Measurements from ENCODE around the gene C2orf72. TPM values are rescaled to one million over a fixed set of nuclear protein-coding genes. Genes with fewer than 3 reads are reported as not detected.
"Not testable (repeated sequence)": the region's sequence is repeated elsewhere in the genome, so short reads cannot be mapped to it uniquely, and the experiment has no call there.

C2orf72 gene
- total RNA-seq, 2 donors from 2014 or later, result 0.14 TPM; not detected in 1

GRCh38 chr2:231018184-231018583 lies 19.1 kb upstream of the C2orf72 start:
- no peaks in the 10 kb centered on the region for H3K4me1 ChIP-seq (ENCODE audit: control insufficient read depth in 1 of 2, low read depth in 2 of 2)
- H3K27ac ChIP-seq, result no peak overlapping the region
- no peaks in the 10 kb centered on the region for H3K9me3 ChIP-seq
- ATAC-seq (ENCODE audit: insufficient number of reproducible peaks, low FRiP score, low read depth), result no peak
- DNase-seq (ENCODE audit: low spot score), result no peak
- H3K4me3 ChIP-seq, result no peak overlapping the region
- H3K27me3 ChIP-seq (replicated peaks; ENCODE audit: insufficient read depth), result no peaks in the 10 kb centered on the region
- H3K36me3 ChIP-seq, result no peaks in the 10 kb centered on the region
- TF ChIP-seq, protein P1, sequence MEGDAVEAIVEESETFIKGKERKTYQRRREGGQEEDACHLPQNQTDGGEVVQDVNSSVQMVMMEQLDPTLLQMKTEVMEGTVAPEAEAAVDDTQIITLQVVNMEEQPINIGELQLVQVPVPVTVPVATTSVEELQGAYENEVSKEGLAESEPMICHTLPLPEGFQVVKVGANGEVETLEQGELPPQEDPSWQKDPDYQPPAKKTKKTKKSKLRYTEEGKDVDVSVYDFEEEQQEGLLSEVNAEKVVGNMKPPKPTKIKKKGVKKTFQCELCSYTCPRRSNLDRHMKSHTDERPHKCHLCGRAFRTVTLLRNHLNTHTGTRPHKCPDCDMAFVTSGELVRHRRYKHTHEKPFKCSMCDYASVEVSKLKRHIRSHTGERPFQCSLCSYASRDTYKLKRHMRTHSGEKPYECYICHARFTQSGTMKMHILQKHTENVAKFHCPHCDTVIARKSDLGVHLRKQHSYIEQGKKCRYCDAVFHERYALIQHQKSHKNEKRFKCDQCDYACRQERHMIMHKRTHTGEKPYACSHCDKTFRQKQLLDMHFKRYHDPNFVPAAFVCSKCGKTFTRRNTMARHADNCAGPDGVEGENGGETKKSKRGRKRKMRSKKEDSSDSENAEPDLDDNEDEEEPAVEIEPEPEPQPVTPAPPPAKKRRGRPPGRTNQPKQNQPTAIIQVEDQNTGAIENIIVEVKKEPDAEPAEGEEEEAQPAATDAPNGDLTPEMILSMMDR (IDR thresholded peaks at IDR 0.05), result no peak

DNA sequence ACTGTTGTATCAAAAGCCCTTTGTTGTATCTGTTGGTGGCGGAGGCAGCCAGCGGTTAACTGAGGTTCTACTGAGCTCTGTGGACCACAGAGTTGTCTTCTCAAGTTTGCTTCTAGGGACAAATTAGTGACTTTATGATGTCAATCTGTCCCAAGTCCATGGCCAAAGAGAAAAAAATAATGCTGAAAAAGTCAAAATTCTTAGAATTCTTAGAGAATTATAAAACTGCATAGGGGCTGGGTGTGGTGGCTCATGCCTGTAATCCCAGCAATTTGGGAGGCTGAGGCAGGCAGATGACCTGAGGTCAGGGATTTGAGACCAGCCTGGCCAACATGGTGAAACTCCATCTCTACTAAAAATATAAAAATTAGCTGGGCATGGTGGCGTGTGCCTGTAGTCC lies 12.3 kb upstream of the C2orf72 start:
- not testable (repeated sequence) for H3K4me1 ChIP-seq (ENCODE audit: control insufficient read depth in 1 of 2, low read depth in 2 of 2); H3K27ac ChIP-seq; ATAC-seq (ENCODE audit: insufficient number of reproducible peaks, low FRiP score, low read depth); H3K27me3 ChIP-seq (replicated peaks; ENCODE audit: insufficient read depth); DNase-seq (ENCODE audit: low spot score); H3K4me3 ChIP-seq; H3K36me3 ChIP-seq; H3K9me3 ChIP-seq

DNA sequence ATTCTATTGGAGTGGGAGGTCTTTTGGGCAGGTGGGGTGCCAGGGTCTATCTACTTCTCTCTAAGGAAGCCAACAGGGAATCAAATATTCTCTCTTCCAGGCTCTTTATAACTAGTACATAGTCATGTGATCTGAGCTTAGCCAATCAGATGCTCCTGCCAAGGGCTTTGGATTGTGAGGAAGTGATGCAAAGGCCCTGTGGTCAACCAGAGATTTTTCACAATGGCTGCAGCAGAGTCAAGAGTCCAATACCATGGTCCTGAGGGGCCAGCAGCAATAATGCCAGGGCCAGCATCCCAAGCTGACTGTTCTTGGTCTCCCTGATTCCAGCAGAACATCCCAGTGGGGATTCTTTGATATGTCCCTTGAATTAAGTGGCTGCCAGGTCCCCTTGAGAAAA lies 8.4 kb upstream of the C2orf72 start:
- no peak for ATAC-seq (ENCODE audit: insufficient number of reproducible peaks, low FRiP score, low read depth)
- no peaks in the 10 kb centered on the region for H3K36me3 ChIP-seq
- H3K4me1 ChIP-seq (ENCODE audit: control insufficient read depth in 1 of 2, low read depth in 2 of 2), result no peaks in the 10 kb centered on the region
- no peak overlapping the region for H3K27ac ChIP-seq
- DNase-seq (ENCODE audit: low spot score), result no peak
- H3K4me3 ChIP-seq, result no peak overlapping the region
- H3K9me3 ChIP-seq, result no peaks in the 10 kb centered on the region
- TF ChIP-seq, protein P1 (IDR thresholded peaks at IDR 0.05), result no peak
- H3K27me3 ChIP-seq (replicated peaks; ENCODE audit: insufficient read depth), result no peaks in the 10 kb centered on the region

DNA sequence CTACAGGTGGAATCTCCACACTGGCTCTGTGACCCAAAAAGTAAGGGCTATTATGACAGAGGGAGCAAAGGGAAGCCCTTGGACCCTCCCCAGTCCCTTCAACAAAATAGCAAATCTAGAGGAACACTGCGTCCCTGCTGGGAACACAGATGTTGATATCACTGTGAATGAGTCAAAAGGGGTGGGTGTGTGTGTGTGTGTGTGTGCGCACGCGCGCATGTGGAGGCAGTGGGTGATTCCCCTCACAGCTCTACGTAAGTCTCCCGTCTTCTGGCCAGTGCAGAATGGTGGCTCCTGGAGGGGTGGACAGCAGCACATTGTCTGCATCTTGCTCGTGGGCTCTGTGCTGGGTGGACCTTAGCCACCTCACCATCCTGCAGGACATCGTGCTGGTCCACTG lies 7.8 kb upstream of the C2orf72 start:
- no peak overlapping the region for H3K4me3 ChIP-seq
- H3K9me3 ChIP-seq, result no peaks in the 10 kb centered on the region
- TF ChIP-seq, protein P1 (IDR thresholded peaks at IDR 0.05), result no peak
- no peaks in the 10 kb centered on the region for H3K36me3 ChIP-seq
- H3K27me3 ChIP-seq (replicated peaks; ENCODE audit: insufficient read depth), result no peaks in the 10 kb centered on the region
- H3K27ac ChIP-seq, result no peak overlapping the region
- ATAC-seq (ENCODE audit: insufficient number of reproducible peaks, low FRiP score, low read depth) (no peak), DNase-seq (ENCODE audit: low spot score) (no peak)
- H3K4me1 ChIP-seq (ENCODE audit: control insufficient read depth in 1 of 2, low read depth in 2 of 2), result no peaks in the 10 kb centered on the region

- DNase-seq (ENCODE audit: low spot score), result no peak
- ATAC-seq (ENCODE audit: insufficient number of reproducible peaks, low FRiP score, low read depth), result no peak
- Histone ChIP-seq H3K4me1 (ENCODE audit: control insufficient read depth in 1 of 2, low read depth in 2 of 2) (no peaks in the 10 kb centered on the region), H3K27ac (no peak overlapping the region), H3K36me3 (no peaks in the 10 kb centered on the region), H3K4me3 (no peak overlapping the region), H3K9me3 (no peaks in the 10 kb centered on the region), H3K27me3 (replicated peaks; ENCODE audit: insufficient read depth) (no peaks in the 10 kb centered on the region)
- TF ChIP-seq, protein P1 (IDR thresholded peaks at IDR 0.05), result no peak
Measured at GRCh38 chr2:231030725-231031124, 6.6 kb upstream of the C2orf72 start.

GRCh38 chr2:231032575-231033140 lies 4.7 kb upstream of the C2orf72 start:
- TF ChIP-seq, protein P1 (IDR thresholded peaks at IDR 0.05), result no peak
- DNase-seq (ENCODE audit: low spot score), result no peak
- ATAC-seq (ENCODE audit: insufficient number of reproducible peaks, low FRiP score, low read depth), result no peak
- no peak overlapping the region for H3K4me3 ChIP-seq
- H3K36me3 ChIP-seq, result no peaks in the 10 kb centered on the region
- no peak overlapping the region for H3K27ac ChIP-seq
- no peaks in the 10 kb centered on the region for H3K9me3 ChIP-seq
- peaks cover 10% of the 10 kb centered on the region for H3K27me3 ChIP-seq (replicated peaks; ENCODE audit: insufficient read depth)
- no peaks in the 10 kb centered on the region for H3K4me1 ChIP-seq (ENCODE audit: control insufficient read depth in 1 of 2, low read depth in 2 of 2)

Measured in thoracic aorta (tissue), 2 donors.